CD4-positive, CD25-positive, alpha-beta regulatory T cell (primary cell): Measurements from ENCODE around the gene CYB5R4. TPM values are rescaled to one million over a fixed set of nuclear protein-coding genes. Genes with fewer than 3 reads are reported as not detected.

Experiments used
- ATAC-seq, 2 donors: fragments of 150-1000 bp; cut with Tn5 transposase; one replicate each; pipeline ENCODE4 v1.10.0; 2021; ENCODE audit warnings: low read depth in 2 of 2, moderate number of reproducible peaks in 2 of 2, moderate library complexity in 1 of 2
- DNase-seq, 3 donors: peaks; one replicate each; pipeline versions ENCODE4 v3.0.0 to v3.0.0-alpha.2; 2012 to 2022; ENCODE audit warnings: mixed read lengths in 1 of 3
- H3K27ac ChIP-seq: one replicate; pipeline ENCODE4 v1.7.0; 2013; ENCODE audit warnings: mild to moderate bottlenecking, low read length; ENCODE audit not compliant: insufficient read depth, poor library complexity, severe bottlenecking
- H3K27me3 ChIP-seq: one replicate; pipeline ENCODE4 v1.7.0; 2013; ENCODE audit warnings: low read length; ENCODE audit not compliant: control insufficient read depth, insufficient read depth
- H3K36me3 ChIP-seq: one replicate; pipeline ENCODE4 v1.7.0; 2013; ENCODE audit warnings: mild to moderate bottlenecking, low read length, moderate library complexity; ENCODE audit not compliant: control insufficient read depth, insufficient read depth
- H3K4me1 ChIP-seq: 2 replicates; pipeline ENCODE4 v1.7.0; 2013; ENCODE audit warnings: mild to moderate bottlenecking, low read length; ENCODE audit not compliant: insufficient read depth, control insufficient read depth, poor library complexity, severe bottlenecking
- H3K4me3 ChIP-seq: one replicate; pipeline ENCODE4 v1.7.0; 2013; ENCODE audit warnings: low read depth, mild to moderate bottlenecking, low read length, moderate library complexity
- H3K9me3 ChIP-seq, 2 experiments: 1 replicate in 1 of 2; 2 replicates in 1 of 2; pipeline ENCODE4 v1.7.0; 2013; ENCODE audit warnings: low read length in 2 of 2, mild to moderate bottlenecking in 1 of 2, moderate library complexity in 1 of 2; ENCODE audit not compliant: control insufficient read depth in 2 of 2
- H3K27ac Mint-ChIP-seq, 3 donors: one replicate each; pipeline ENCODE4 v1.8.0; 2020 to 2022; ENCODE audit warnings: mild to moderate bottlenecking in 3 of 3, mixed read lengths in 3 of 3, moderate library complexity in 2 of 3
- H3K27me3 Mint-ChIP-seq: one replicate; pipeline ENCODE4 v1.8.0; 2022; ENCODE audit warnings: mild to moderate bottlenecking, mixed read lengths
- H3K36me3 Mint-ChIP-seq: one replicate; pipeline ENCODE4 v1.8.0; 2020; ENCODE audit warnings: mixed read lengths
- H3K4me1 Mint-ChIP-seq, 4 donors: one replicate each; pipeline ENCODE4 v1.8.0; 2020 to 2022; ENCODE audit warnings: mixed read lengths in 4 of 4, mild to moderate bottlenecking in 1 of 4
- H3K4me3 Mint-ChIP-seq, 4 donors: one replicate each; pipeline ENCODE4 v1.8.0; 2020 to 2022; ENCODE audit warnings: mild to moderate bottlenecking in 4 of 4, mixed read lengths in 4 of 4, moderate library complexity in 3 of 4
- H3K9me3 Mint-ChIP-seq, 7 donors: one replicate each; pipeline ENCODE4 v1.8.0; 2020 to 2022; ENCODE audit warnings: mixed read lengths in 7 of 7, mild to moderate bottlenecking in 3 of 7, moderate library complexity in 2 of 7
- polyA plus RNA-seq, 4 donors: library from polyadenylated mRNA; unstranded; fragments of 300-500 nt; fragmentation: Illumina TruSeq; gene quantifications; one replicate each; pipeline ENCODE4 v1.2.3, GENCODE V29; 2021
- total RNA-seq: library from RNA; stranded (reverse); gene quantifications from one replicate; pipeline ENCODE4 v1.2.3, GENCODE V29; 2022

Gene CYB5R4
- total and polyA plus RNA-seq, 5 donors from 2014 or later, result 28.3 to 53.1 (median 36.0) TPM

DNA sequence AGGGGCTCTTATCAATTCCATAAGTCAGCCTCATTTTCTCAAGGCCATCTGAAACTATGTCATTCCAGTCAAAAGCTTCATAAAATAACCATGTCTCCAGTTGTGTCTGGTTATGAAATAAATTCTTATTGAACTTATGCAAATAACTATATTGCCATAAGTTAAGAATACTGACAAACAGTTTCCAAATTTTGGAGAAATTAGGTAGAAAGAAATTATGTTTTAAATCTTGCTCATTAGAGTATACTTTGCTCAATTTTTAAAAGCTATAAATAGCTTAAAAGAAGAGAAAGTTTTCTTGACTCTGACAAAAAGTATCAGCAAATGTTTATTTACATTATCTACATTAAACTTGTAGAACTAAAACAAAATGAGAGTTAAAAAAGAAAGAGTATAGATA lies 111.1 kb downstream of the CYB5R4 start:
- no peaks in the 10 kb centered on the region for H3K27me3 Mint-ChIP-seq
- Histone ChIP-seq H3K36me3 (no peaks in the 10 kb centered on the region), H3K9me3 (peaks cover 0 to 5% of the 10 kb centered on the region in 2 experiments), H3K4me3 (no peak overlapping the region), H3K27ac (no peak overlapping the region), H3K4me1 (no peaks in the 10 kb centered on the region), H3K27me3 (no peaks in the 10 kb centered on the region)
- ATAC-seq (no peak), DNase-seq (no peak)
- H3K27ac Mint-ChIP-seq, result no peak overlapping the region
- peaks cover under 1% of the 10 kb centered on the region for H3K36me3 Mint-ChIP-seq
- no peak overlapping the region for H3K4me3 Mint-ChIP-seq
- no peaks in the 10 kb centered on the region for H3K4me1 Mint-ChIP-seq
- H3K9me3 Mint-ChIP-seq, result peaks cover 0 to 30% (median 5%) of the 10 kb centered on the region in 7 donors

- H3K9me3 Mint-ChIP-seq, result peaks cover 0 to 9% (median under 1%) of the 10 kb centered on the region in 7 donors
- no peaks in the 10 kb centered on the region for H3K27me3 Mint-ChIP-seq
- Histone ChIP-seq H3K36me3 (no peaks in the 10 kb centered on the region), H3K4me3 (no peak overlapping the region), H3K4me1 (no peaks in the 10 kb centered on the region), H3K27me3 (no peaks in the 10 kb centered on the region), H3K27ac (no peak overlapping the region), H3K9me3 (peaks cover 0 to 2% of the 10 kb centered on the region in 2 experiments)
- no peaks in the 10 kb centered on the region for H3K4me1 Mint-ChIP-seq
- DNase-seq, result no peak
- H3K36me3 Mint-ChIP-seq, result peaks cover 5% of the 10 kb centered on the region
- H3K4me3 Mint-ChIP-seq, result no peak overlapping the region
- H3K27ac Mint-ChIP-seq, result no peak overlapping the region
- no peak for ATAC-seq
Observed at GRCh38 chr6:83974409-83975050, 115.0 kb downstream of the CYB5R4 start.

GRCh38 chr6:83976037-83976755 lies 116.7 kb downstream of the CYB5R4 start:
- ATAC-seq (no peak), DNase-seq (no peak)
- H3K27ac ChIP-seq, result no peak overlapping the region
- H3K9me3 ChIP-seq, result no peaks in the 10 kb centered on the region
- Mint-ChIP-seq H3K9me3 (peaks cover 0 to 4% (median 0%) of the 10 kb centered on the region in 7 donors), H3K27me3 (no peaks in the 10 kb centered on the region), H3K4me1 (no peaks in the 10 kb centered on the region), H3K27ac (no peak overlapping the region), H3K36me3 (peaks cover 5% of the 10 kb centered on the region), H3K4me3 (no peak overlapping the region)
- no peaks in the 10 kb centered on the region for H3K36me3 ChIP-seq
- H3K27me3 ChIP-seq, result no peaks in the 10 kb centered on the region
- no peaks in the 10 kb centered on the region for H3K4me1 ChIP-seq
- H3K4me3 ChIP-seq, result no peak overlapping the region

DNA sequence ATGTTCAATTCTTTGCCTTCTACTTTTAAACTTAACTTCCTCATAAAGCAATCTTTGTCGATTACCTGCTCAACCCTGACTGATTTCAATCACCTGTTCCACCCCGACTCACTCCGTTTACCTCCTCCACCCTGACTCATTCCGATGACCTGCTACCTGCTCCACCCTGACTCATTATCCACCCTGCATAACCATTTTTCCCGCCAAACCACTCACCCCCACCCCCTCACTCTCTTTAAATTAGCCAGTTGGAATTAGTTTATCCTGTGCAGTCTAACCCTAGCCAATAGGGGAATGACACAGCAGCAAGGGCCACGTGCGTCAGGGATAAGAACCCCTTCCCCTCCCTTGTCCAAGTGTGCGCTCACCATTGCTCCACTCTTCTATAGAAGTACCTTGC lies 117.4 kb downstream of the CYB5R4 start:
- H3K27ac Mint-ChIP-seq, result no peak overlapping the region
- ATAC-seq, result no peak
- H3K4me3 Mint-ChIP-seq, result no peak overlapping the region
- no peaks in the 10 kb centered on the region for H3K27me3 Mint-ChIP-seq
- no peaks in the 10 kb centered on the region for H3K4me1 Mint-ChIP-seq
- no peaks in the 10 kb centered on the region for H3K4me1 ChIP-seq
- H3K36me3 Mint-ChIP-seq, result peaks cover 5% of the 10 kb centered on the region
- no peak overlapping the region for H3K27ac ChIP-seq
- H3K27me3 ChIP-seq, result no peaks in the 10 kb centered on the region
- no peaks in the 10 kb centered on the region for H3K9me3 ChIP-seq
- H3K9me3 Mint-ChIP-seq, result peaks cover 0 to 4% (median 0%) of the 10 kb centered on the region in 7 donors
- DNase-seq, result no peak
- no peaks in the 10 kb centered on the region for H3K36me3 ChIP-seq
- no peak overlapping the region for H3K4me3 ChIP-seq

- Mint-ChIP-seq H3K4me3 (no peak overlapping the region), H3K9me3 (peaks cover 0 to 4% (median 0%) of the 10 kb centered on the region in 7 donors), H3K27ac (no peak overlapping the region), H3K27me3 (no peaks in the 10 kb centered on the region), H3K36me3 (peaks cover 9% of the 10 kb centered on the region), H3K4me1 (no peaks in the 10 kb centered on the region)
- H3K4me1 ChIP-seq, result no peaks in the 10 kb centered on the region
- H3K4me3 ChIP-seq, result no peak overlapping the region
- no peaks in the 10 kb centered on the region for H3K36me3 ChIP-seq
- no peak for ATAC-seq
- no peak for DNase-seq
- no peak overlapping the region for H3K27ac ChIP-seq
- H3K27me3 ChIP-seq, result no peaks in the 10 kb centered on the region
- no peaks in the 10 kb centered on the region for H3K9me3 ChIP-seq
Observed at GRCh38 chr6:83978324-83978734, 118.8 kb downstream of the CYB5R4 start.

DNA sequence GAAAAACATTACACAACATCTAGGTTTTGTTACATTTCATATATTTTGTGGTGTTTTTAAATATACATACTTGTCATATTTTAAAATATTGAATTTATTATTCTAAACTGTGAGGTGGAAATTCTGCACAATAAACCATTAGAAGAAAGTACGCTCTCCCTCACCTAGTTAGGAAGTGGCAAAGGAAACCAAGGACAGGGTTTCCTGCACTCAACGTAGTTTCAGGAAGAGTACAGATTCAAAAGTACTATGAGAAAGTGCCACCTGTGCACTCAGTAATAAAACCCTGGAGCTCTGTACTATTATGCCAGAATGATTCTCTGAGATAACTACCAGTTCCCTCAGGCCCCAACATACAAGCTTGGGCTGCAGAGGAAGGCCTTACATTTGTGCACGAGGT lies 119.5 kb downstream of the CYB5R4 start:
- Histone ChIP-seq H3K36me3 (no peaks in the 10 kb centered on the region), H3K27me3 (no peaks in the 10 kb centered on the region), H3K4me3 (no peak overlapping the region), H3K27ac (no peak overlapping the region), H3K9me3 (no peaks in the 10 kb centered on the region), H3K4me1 (no peaks in the 10 kb centered on the region)
- Mint-ChIP-seq H3K4me3 (no peak overlapping the region), H3K9me3 (peaks cover 0 to 4% (median 0%) of the 10 kb centered on the region in 7 donors), H3K27me3 (no peaks in the 10 kb centered on the region), H3K4me1 (no peaks in the 10 kb centered on the region), H3K27ac (no peak overlapping the region), H3K36me3 (peaks cover 13% of the 10 kb centered on the region)
- no peak for DNase-seq
- no peak for ATAC-seq

- Histone ChIP-seq H3K27me3 (no peaks in the 10 kb centered on the region), H3K9me3 (no peaks in the 10 kb centered on the region), H3K4me3 (no peak overlapping the region), H3K4me1 (no peaks in the 10 kb centered on the region), H3K27ac (no peak overlapping the region), H3K36me3 (no peaks in the 10 kb centered on the region)
- Mint-ChIP-seq H3K9me3 (peaks cover 0 to 4% (median 0%) of the 10 kb centered on the region in 7 donors), H3K4me3 (no peak overlapping the region), H3K36me3 (peaks cover 14% of the 10 kb centered on the region), H3K4me1 (no peaks in the 10 kb centered on the region), H3K27me3 (peaks cover 4% of the 10 kb centered on the region), H3K27ac (no peak overlapping the region)
- DNase-seq, result no peak
- ATAC-seq, result no peak
Observed at GRCh38 chr6:83984411-83984810, 124.9 kb downstream of the CYB5R4 start.

GRCh38 chr6:83985308-83985713 lies 125.8 kb downstream of the CYB5R4 start:
- no peak overlapping the region for H3K4me3 Mint-ChIP-seq
- Histone ChIP-seq H3K9me3 (no peaks in the 10 kb centered on the region), H3K27ac (no peak overlapping the region), H3K4me3 (no peak overlapping the region), H3K36me3 (no peaks in the 10 kb centered on the region), H3K27me3 (no peaks in the 10 kb centered on the region), H3K4me1 (no peaks in the 10 kb centered on the region)
- H3K36me3 Mint-ChIP-seq, result peaks cover 15% of the 10 kb centered on the region
- no peaks in the 10 kb centered on the region for H3K4me1 Mint-ChIP-seq
- no peak for ATAC-seq
- peaks cover 4% of the 10 kb centered on the region for H3K27me3 Mint-ChIP-seq
- no peak for DNase-seq
- H3K9me3 Mint-ChIP-seq, result peaks cover 0 to 4% (median 0%) of the 10 kb centered on the region in 7 donors
- no peak overlapping the region for H3K27ac Mint-ChIP-seq
